A549 (cell line): ENCODE measurements around the gene CCDC30. TPM values are rescaled to one million over a fixed set of nuclear protein-coding genes. Genes with fewer than 3 reads are reported as not detected.

Experiments
- ATAC-seq, 2 experiments: fragments of 200-7000 bp in 1 of 2; fragments of >200 bp in 1 of 2; cut with Nextera tagmentation in 1 of 2; cut with Tn5 transposase in 1 of 2; 3 replicates each; pipeline versions ENCODE4 v1.8.0 to v1.9.1; 2018 to 2020; ENCODE audit warnings: mild to moderate bottlenecking in 1 of 2, moderate library complexity in 1 of 2
- CTCF ChIA-PET: fragments of 300-600 bp; sonication (Branson Sonifier 250); formaldehyde crosslinking; extraction: SDS; loops from one replicate; lab custom pipeline; 2021; ENCODE audit warnings: antibody characterized with exemption, inconsistent platforms; lab: Yijun Ruan, JAX
- POLR2A ChIA-PET: fragments of 350-600 bp; formaldehyde crosslinking; extraction: SDS; loops from one replicate; lab custom pipeline; 2021; ENCODE audit warnings: antibody characterized with exemption, inconsistent platforms; lab: Yijun Ruan, JAX
- DNase-seq, 2 experiments: peaks; one replicate each; pipeline versions ENCODE4 v3.0.0 to v3.0.0-alpha.2; 2011 to 2016; ENCODE audit warnings: low read depth in 1 of 2, low spot score in 1 of 2
- FAIRE-seq: peaks from 2 replicates; lab custom pipeline; 2011; peaks lifted over from hg19 to GRCh38; lab: Jason Lieb, UNC
- H3K27ac ChIP-seq, 2 experiments: fragments of >200 bp; sonication (Bioruptor Twin); formaldehyde crosslinking; 3 replicates each; pipeline ENCODE4 v1.5.1; 2016 to 2017
- H3K4me1 ChIP-seq: fragments of >200 bp; sonication (Bioruptor Twin); formaldehyde crosslinking; 3 replicates; pipeline ENCODE4 v1.6.1; 2016
- H3K4me2 ChIP-seq: fragments of >200 bp; sonication (Bioruptor Twin); formaldehyde crosslinking; 3 replicates; pipeline ENCODE4 v1.6.1; 2016
- H3K4me3 ChIP-seq: fragments of >200 bp; sonication (Bioruptor Twin); formaldehyde crosslinking; 3 replicates; pipeline ENCODE4 v1.5.1; 2016
- H3K9me3 ChIP-seq: fragments of >200 bp; sonication (Bioruptor Twin); formaldehyde crosslinking; 3 replicates; pipeline ENCODE4 v1.6.1; 2016
- CBX2 ChIP-seq: fragments of 200-600 bp; sonication (generic); IDR thresholded peaks from 2 replicates; pipeline ENCODE4 v1.6.1; 2016; ENCODE audit warnings: low read depth, mild to moderate bottlenecking, borderline replicate concordance
- CEBPB ChIP-seq, 2 experiments: fragments of >200 bp in 1 of 2; sonication (Bioruptor Twin) in 1 of 2; formaldehyde crosslinking in 1 of 2; IDR thresholded peaks; 2 replicates each; pipeline ENCODE4 v1.6.1; 2012 to 2016
- CHD2 ChIP-seq: fragments of 150-350 bp; IDR thresholded peaks from 2 replicates; pipeline ENCODE4 v1.6.1; 2014; ENCODE audit warnings: low read length; ENCODE audit not compliant: partially characterized antibody
- EHMT2 ChIP-seq: fragments of 200-600 bp; sonication (generic); IDR thresholded peaks from 2 replicates; pipeline ENCODE4 v1.6.1; 2016; ENCODE audit warnings: antibody characterized with exemption, low read depth, mild to moderate bottlenecking, moderate library complexity
- EP300 ChIP-seq, 2 experiments: fragments of >200 bp; sonication (Bioruptor Twin); formaldehyde crosslinking; IDR thresholded peaks; 2 replicates in 1 of 2; 3 replicates in 1 of 2; pipeline ENCODE4 v1.6.1; 2016 to 2017
- FOSB ChIP-seq: fragments of 250-450 bp; sonication (Bioruptor Pico); IDR thresholded peaks from 2 replicates; pipeline ENCODE4 v1.5.0; 2020; ENCODE audit warnings: mild to moderate bottlenecking, moderate library complexity
- HDAC2 ChIP-seq: fragments of 200-600 bp; sonication (generic); IDR thresholded peaks from 2 replicates; pipeline ENCODE4 v1.6.1; 2016
- HEYL ChIP-seq: fragments of 250-450 bp; sonication (Bioruptor Pico); IDR thresholded peaks from 2 replicates; pipeline ENCODE4 v1.8.0; 2021; ENCODE audit warnings: mild to moderate bottlenecking, moderate library complexity
- HOXA7 ChIP-seq: fragments of 250-450 bp; sonication (Bioruptor Pico); IDR thresholded peaks from 2 replicates; pipeline ENCODE4 v1.5.0; 2020; ENCODE audit warnings: mild to moderate bottlenecking, moderate library complexity
- HOXB13 ChIP-seq: fragments of 250-450 bp; sonication (Bioruptor Pico); IDR thresholded peaks from 2 replicates; pipeline ENCODE4 v1.5.0; 2020; ENCODE audit warnings: low read depth, mild to moderate bottlenecking, moderate library complexity
- JUN ChIP-seq, 2 experiments: fragments of >200 bp; sonication (Bioruptor Twin); formaldehyde crosslinking; IDR thresholded peaks; 2 replicates in 1 of 2; 3 replicates in 1 of 2; pipeline ENCODE4 v1.6.1; 2016 to 2017
- KDM5A ChIP-seq: fragments of 200-600 bp; sonication (generic); IDR thresholded peaks from 2 replicates; pipeline ENCODE4 v1.6.1; 2016; ENCODE audit warnings: antibody characterized with exemption, mild to moderate bottlenecking
- MAZ ChIP-seq: fragments of 150-350 bp; IDR thresholded peaks from 2 replicates; pipeline ENCODE4 v1.6.1; 2014; ENCODE audit warnings: antibody characterized with exemption, low read depth, low read length, borderline replicate concordance
- NPAS2 ChIP-seq: fragments of 250-450 bp; sonication (Bioruptor Pico); IDR thresholded peaks from 2 replicates; pipeline ENCODE4 v1.8.0; 2022; ENCODE audit warnings: mild to moderate bottlenecking, moderate library complexity, borderline replicate concordance
- NR3C1 ChIP-seq: fragments of >200 bp; sonication (Bioruptor Twin); formaldehyde crosslinking; IDR thresholded peaks from 3 replicates; pipeline ENCODE4 v1.6.1; 2017
- POLR2A ChIP-seq: IDR thresholded peaks from 2 replicates; pipeline ENCODE4 v1.6.1; 2012; ENCODE audit warnings: mild to moderate bottlenecking, low read length
- RAD21 ChIP-seq, 2 experiments: fragments of >200 bp in 1 of 2; sonication (Bioruptor Twin) in 1 of 2; formaldehyde crosslinking in 1 of 2; IDR thresholded peaks in 1 of 2; conservative IDR thresholded peaks in 1 of 2; 2 replicates in 1 of 2; 3 replicates in 1 of 2; pipeline ENCODE4 v1.6.1; 2012 to 2018; ENCODE audit warnings: inconsistent platforms in 1 of 2
- RARB ChIP-seq: fragments of 250-450 bp; sonication (Bioruptor Pico); IDR thresholded peaks from 2 replicates; pipeline ENCODE4 v1.8.0; 2021; ENCODE audit warnings: mild to moderate bottlenecking, moderate library complexity
- RFX5 ChIP-seq: fragments of 450-650 bp; IDR thresholded peaks from 2 replicates; pipeline ENCODE4 v1.7.1; 2014; ENCODE audit warnings: antibody characterized with exemption, mild to moderate bottlenecking, moderate library complexity
- RNF2 ChIP-seq: fragments of 200-600 bp; sonication (generic); IDR thresholded peaks from 2 replicates; pipeline ENCODE4 v1.6.1; 2016; ENCODE audit warnings: low read depth, mild to moderate bottlenecking, antibody characterized with exemption, moderate library complexity, borderline replicate concordance
- SMC3 ChIP-seq: fragments of >200 bp; sonication (Bioruptor Twin); formaldehyde crosslinking; IDR thresholded peaks from 3 replicates; pipeline ENCODE4 v1.6.1; 2018; ENCODE audit warnings: inconsistent platforms
- SREBF2 ChIP-seq: fragments of 450-650 bp; IDR thresholded peaks from 2 replicates; pipeline ENCODE4 v1.6.1; 2014; ENCODE audit warnings: mild to moderate bottlenecking, moderate library complexity
- ZC3H11A ChIP-seq: fragments of 450-650 bp; IDR thresholded peaks from 2 replicates; pipeline ENCODE4 v1.6.1; 2014; ENCODE audit warnings: antibody characterized with exemption, mild to moderate bottlenecking
- ZSCAN20 ChIP-seq: fragments of 250-450 bp; sonication (Bioruptor Pico); IDR thresholded peaks from 2 replicates; pipeline ENCODE4 v1.8.0; 2022; ENCODE audit warnings: mild to moderate bottlenecking, moderate library complexity
- WGBS: methylation state at CpG from one replicate; pipeline ENCODE4 v1.1.6; 2017; ENCODE audit errors: missing lambda C conversion rate; 5-methylcytosine and 5-hydroxymethylcytosine counted together
- polyA plus RNA-seq, 4 experiments: library from polyadenylated mRNA; depleted of rRNA in 3 of 4; stranded (reverse); fragments of >200 nt; fragmentation: RNase III in 1 of 4; extraction: RNeasy Plus Mini Kit Qiagen cat#74134 plus additional on column Dnase treatment in 1 of 4; gene quantifications; 2 replicates in 3 of 4; 3 replicates in 1 of 4; pipeline ENCODE4 v1.2.3, GENCODE V29; 2011 to 2017
- TF ChIP-seq, protein P1 (sequence below): fragments of 150-350 bp; IDR thresholded peaks from 2 replicates; pipeline ENCODE4 v1.6.1; 2014; ENCODE audit warnings: low read depth, mild to moderate bottlenecking, low read length
- TF ChIP-seq, protein P2 (sequence below): fragments of 450-650 bp; IDR thresholded peaks from 2 replicates; pipeline ENCODE4 v1.6.1; 2014; ENCODE audit warnings: antibody characterized with exemption
- TF ChIP-seq, protein P3 (sequence below): fragments of 250-450 bp; sonication (Bioruptor Pico); IDR thresholded peaks from 2 replicates; pipeline ENCODE4 v1.5.0; 2021; ENCODE audit warnings: mild to moderate bottlenecking, moderate library complexity, borderline replicate concordance
- TF ChIP-seq, protein P4 (sequence below): fragments of >200 bp; sonication (Bioruptor Twin); formaldehyde crosslinking; IDR thresholded peaks from 3 replicates; pipeline ENCODE4 v1.5.1; 2016
- TF ChIP-seq, protein P5 (sequence below): IDR thresholded peaks from 2 replicates; pipeline ENCODE4 v1.6.1; 2012; ENCODE audit warnings: low read depth, borderline replicate concordance

The CCDC30 gene
- polyA plus RNA-seq, 2 of the 4 experiments (the other 2 are of a cell fraction), result 0.75 to 1.6 TPM

DNA sequence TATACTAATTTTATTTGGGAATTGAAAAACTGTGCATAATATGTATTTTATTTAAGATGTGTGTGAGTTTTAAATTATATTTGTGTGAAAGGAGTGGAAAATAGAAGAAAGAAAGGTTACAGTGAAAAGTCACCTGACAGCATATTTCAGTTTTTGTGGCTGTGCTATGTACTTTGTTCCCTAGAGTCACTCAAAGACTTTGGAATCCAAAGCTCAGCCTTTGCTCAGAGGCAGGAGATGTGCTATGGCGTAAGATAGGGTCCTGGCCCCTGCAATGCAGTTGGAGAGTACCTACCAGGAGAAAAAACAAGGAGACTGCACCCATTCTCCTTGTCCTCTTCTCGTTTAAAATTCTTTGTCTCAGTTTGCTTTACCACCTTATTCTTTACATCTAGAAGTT lies 2.9 kb downstream of the CCDC30 start:
- H3K4me2 ChIP-seq, result no peak overlapping the region
- ChIA-PET POLR2A (no interaction called here), CTCF (no interaction called here)
- H3K4me3 ChIP-seq, result no peak overlapping the region
- peaks cover 14% of the 10 kb centered on the region for H3K4me1 ChIP-seq
- H3K9me3 ChIP-seq, result no peaks in the 10 kb centered on the region
- 47% methylated on average over 2 of the region's 2 CpGs for WGBS
- no peak for DNase-seq
- ATAC-seq, result no peak
- TF ChIP-seq MAZ (no peak), SREBF2 (no peak), FOSB (no peak), HDAC2 (no peak), CHD2 (no peak), RFX5 (no peak), CEBPB (IDR thresholded peaks at IDR 0.05) (no peak), EHMT2 (no peak), POLR2A (no peak), ZSCAN20 (CRISPR knock-in tag) (no peak), HOXB13 (CRISPR knock-in tag) (no peak), RARB (no peak), HOXA7 (CRISPR knock-in tag) (no peak), KDM5A (no peak), SMC3 (no peak), HEYL (CRISPR knock-in tag) (no peak)
- TF ChIP-seq, protein P1, sequence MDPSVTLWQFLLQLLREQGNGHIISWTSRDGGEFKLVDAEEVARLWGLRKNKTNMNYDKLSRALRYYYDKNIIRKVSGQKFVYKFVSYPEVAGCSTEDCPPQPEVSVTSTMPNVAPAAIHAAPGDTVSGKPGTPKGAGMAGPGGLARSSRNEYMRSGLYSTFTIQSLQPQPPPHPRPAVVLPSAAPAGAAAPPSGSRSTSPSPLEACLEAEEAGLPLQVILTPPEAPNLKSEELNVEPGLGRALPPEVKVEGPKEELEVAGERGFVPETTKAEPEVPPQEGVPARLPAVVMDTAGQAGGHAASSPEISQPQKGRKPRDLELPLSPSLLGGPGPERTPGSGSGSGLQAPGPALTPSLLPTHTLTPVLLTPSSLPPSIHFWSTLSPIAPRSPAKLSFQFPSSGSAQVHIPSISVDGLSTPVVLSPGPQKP, result no peak
- TF ChIP-seq, protein P2, sequence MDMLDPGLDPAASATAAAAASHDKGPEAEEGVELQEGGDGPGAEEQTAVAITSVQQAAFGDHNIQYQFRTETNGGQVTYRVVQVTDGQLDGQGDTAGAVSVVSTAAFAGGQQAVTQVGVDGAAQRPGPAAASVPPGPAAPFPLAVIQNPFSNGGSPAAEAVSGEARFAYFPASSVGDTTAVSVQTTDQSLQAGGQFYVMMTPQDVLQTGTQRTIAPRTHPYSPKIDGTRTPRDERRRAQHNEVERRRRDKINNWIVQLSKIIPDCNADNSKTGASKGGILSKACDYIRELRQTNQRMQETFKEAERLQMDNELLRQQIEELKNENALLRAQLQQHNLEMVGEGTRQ, result no peak
- FAIRE-seq, result no peak
- no peak overlapping the region for H3K27ac ChIP-seq

DNA sequence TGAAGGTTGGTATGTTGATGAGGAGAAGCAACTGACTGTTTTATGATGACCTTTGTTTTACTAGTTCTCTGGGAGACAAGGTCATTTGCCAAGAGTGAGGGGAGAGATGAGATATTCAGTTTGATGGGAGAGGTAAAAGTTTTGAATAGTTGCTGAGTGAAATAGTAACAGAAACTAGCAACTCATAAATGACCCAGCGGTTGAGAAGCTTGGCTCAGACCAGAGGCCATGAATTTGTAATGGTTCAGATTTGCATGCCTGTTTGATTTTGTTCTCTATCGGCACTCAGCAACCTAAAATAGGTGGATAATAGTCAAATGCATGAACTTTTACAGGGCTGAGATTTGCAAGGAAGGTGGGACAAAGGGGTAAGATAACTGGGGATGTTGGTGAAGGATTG lies 6.6 kb downstream of the CCDC30 start:
- TF ChIP-seq RAD21 (conservative IDR thresholded peaks at IDR 0.05 in 1 of 2, IDR thresholded peaks at IDR 0.05 in 1 of 2), result no peak
- TF ChIP-seq EP300 (IDR thresholded peaks at IDR 0.05), result no peak
- no peak for TF ChIP-seq NPAS2
- TF ChIP-seq KDM5A, result no peak
- FAIRE-seq, result no peak
- no peak for ATAC-seq
- no peak for DNase-seq
- no peak overlapping the region for H3K4me2 ChIP-seq
- no peak overlapping the region for H3K27ac ChIP-seq
- WGBS, result 83% methylated on average over 2 of the region's 2 CpGs
- no peaks in the 10 kb centered on the region for H3K9me3 ChIP-seq
- CTCF ChIA-PET, result no interaction called here
- no peaks in the 10 kb centered on the region for H3K4me1 ChIP-seq
- POLR2A ChIA-PET, result no interaction called here
- no peak overlapping the region for H3K4me3 ChIP-seq

DNA sequence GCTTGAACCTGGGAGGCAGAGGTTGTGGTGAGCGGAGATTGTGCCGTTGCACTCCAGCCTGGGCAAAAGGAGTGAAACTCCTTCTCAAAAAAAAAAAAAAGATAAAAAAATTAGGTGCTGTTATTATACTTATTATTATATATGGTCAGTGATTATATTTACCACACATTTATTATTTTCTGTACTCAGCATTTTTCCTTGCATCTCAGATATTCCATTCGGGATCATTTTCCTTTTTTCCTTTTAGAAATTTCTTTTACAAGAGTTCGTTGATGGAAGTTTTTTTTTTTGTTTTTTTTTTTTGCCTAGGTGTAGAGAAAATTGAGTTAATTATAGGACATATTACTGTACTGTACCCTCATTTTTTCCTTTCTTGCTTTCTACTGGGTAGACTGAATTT lies 13.5 kb downstream of the CCDC30 start:
- Histone ChIP-seq H3K27ac (no peak overlapping the region), H3K4me3 (no peak overlapping the region), H3K9me3 (no peaks in the 10 kb centered on the region), H3K4me1 (no peaks in the 10 kb centered on the region), H3K4me2 (no peak overlapping the region)
- ChIA-PET POLR2A (no interaction called here), CTCF (no interaction called here)
- FAIRE-seq (no peak), ATAC-seq (no peak), DNase-seq (no peak)
- TF ChIP-seq, protein P3, sequence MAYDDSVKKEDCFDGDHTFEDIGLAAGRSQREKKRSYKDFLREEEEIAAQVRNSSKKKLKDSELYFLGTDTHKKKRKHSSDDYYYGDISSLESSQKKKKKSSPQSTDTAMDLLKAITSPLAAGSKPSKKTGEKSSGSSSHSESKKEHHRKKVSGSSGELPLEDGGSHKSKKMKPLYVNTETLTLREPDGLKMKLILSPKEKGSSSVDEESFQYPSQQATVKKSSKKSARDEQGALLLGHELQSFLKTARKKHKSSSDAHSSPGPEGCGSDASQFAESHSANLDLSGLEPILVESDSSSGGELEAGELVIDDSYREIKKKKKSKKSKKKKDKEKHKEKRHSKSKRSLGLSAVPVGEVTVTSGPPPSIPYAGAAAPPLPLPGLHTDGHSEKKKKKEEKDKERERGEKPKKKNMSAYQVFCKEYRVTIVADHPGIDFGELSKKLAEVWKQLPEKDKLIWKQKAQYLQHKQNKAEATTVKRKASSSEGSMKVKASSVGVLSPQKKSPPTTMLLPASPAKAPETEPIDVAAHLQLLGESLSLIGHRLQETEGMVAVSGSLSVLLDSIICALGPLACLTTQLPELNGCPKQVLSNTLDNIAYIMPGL (CRISPR knock-in tag), result no peak
- TF ChIP-seq ZC3H11A (no peak), JUN (IDR thresholded peaks at IDR 0.05) (no peak), EP300 (IDR thresholded peaks at IDR 0.05) (no peak), NR3C1 (no peak), SREBF2 (no peak), RNF2 (no peak), CBX2 (no peak)
- TF ChIP-seq, protein P2, result no peak
- TF ChIP-seq, protein P4, sequence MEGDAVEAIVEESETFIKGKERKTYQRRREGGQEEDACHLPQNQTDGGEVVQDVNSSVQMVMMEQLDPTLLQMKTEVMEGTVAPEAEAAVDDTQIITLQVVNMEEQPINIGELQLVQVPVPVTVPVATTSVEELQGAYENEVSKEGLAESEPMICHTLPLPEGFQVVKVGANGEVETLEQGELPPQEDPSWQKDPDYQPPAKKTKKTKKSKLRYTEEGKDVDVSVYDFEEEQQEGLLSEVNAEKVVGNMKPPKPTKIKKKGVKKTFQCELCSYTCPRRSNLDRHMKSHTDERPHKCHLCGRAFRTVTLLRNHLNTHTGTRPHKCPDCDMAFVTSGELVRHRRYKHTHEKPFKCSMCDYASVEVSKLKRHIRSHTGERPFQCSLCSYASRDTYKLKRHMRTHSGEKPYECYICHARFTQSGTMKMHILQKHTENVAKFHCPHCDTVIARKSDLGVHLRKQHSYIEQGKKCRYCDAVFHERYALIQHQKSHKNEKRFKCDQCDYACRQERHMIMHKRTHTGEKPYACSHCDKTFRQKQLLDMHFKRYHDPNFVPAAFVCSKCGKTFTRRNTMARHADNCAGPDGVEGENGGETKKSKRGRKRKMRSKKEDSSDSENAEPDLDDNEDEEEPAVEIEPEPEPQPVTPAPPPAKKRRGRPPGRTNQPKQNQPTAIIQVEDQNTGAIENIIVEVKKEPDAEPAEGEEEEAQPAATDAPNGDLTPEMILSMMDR, result no peak
- TF ChIP-seq, protein P5, sequence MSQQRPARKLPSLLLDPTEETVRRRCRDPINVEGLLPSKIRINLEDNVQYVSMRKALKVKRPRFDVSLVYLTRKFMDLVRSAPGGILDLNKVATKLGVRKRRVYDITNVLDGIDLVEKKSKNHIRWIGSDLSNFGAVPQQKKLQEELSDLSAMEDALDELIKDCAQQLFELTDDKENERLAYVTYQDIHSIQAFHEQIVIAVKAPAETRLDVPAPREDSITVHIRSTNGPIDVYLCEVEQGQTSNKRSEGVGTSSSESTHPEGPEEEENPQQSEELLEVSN, result no peak
- 68% methylated on average over 4 of the region's 4 CpGs for WGBS
